Renal cortex interstitium (tissue), 11 donors: Measurements from ENCODE around the gene EPHB3. TPM values are rescaled to one million over a fixed set of nuclear protein-coding genes. Genes with fewer than 3 reads are reported as not detected.

ENCODE experiments used
- DNase-seq, 11 donors: peaks; one replicate each; pipeline ENCODE4 v3.0.0-alpha.2; 2013; ENCODE audit warnings: low read depth in 9 of 11, low spot score in 4 of 11; ENCODE audit errors: extremely low read depth in 1 of 11
- polyA plus RNA-seq, 3 donors: library from polyadenylated mRNA; unstranded; fragments of 120-200 nt; gene quantifications; one replicate each; pipeline ENCODE4 v1.2.1, GENCODE V29; 2013; ENCODE audit not compliant: insufficient read length in 3 of 3

The EPHB3 gene
- polyA plus RNA-seq, 3 donors = 29.0 to 32.7 (median 29.5) TPM

DNA sequence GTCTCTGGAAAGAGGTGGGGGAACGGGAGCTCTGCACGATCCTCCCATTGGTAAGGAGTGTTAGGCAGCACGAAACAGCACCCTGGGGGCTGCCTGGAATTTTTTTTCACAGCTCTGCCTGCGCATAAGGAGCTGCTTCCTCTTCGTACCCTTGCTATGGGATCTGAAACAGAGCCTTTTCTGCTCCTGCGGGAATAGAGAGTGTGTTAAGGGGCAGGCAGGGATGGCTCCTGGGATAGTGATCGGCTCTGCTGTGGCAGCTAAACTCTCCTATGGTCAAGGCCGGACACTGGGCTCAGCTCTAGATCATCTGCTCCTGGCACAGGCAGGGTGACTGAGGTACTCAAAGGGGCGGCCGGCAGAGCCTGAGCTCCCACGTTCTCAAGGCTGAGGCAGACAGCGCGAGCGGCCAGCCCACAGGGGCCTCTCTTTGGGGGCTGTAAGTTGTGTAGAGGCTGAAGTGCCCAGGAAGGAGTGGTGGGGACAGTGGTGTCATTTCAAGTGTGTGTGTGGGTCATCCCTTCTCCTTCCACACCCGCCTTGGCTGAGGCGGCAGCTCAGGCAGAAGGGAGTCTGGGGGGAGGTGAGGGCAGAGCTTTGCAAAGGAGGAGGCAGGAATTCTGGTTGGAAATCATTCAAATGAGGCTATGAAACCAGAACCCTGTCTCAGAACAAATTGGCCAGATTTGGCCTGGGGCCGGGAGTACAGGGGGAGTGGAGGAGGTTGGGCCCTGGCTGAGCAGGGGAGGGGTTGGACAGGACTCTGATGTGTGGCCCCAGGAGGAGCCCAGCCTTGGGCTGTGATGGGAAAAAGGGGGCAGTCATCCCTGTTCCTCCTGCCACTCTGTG is 31.0 kb downstream of the EPHB3 start:
- DNase-seq = peak in 2 of 11 donors; percentile 68 to 76

DNA sequence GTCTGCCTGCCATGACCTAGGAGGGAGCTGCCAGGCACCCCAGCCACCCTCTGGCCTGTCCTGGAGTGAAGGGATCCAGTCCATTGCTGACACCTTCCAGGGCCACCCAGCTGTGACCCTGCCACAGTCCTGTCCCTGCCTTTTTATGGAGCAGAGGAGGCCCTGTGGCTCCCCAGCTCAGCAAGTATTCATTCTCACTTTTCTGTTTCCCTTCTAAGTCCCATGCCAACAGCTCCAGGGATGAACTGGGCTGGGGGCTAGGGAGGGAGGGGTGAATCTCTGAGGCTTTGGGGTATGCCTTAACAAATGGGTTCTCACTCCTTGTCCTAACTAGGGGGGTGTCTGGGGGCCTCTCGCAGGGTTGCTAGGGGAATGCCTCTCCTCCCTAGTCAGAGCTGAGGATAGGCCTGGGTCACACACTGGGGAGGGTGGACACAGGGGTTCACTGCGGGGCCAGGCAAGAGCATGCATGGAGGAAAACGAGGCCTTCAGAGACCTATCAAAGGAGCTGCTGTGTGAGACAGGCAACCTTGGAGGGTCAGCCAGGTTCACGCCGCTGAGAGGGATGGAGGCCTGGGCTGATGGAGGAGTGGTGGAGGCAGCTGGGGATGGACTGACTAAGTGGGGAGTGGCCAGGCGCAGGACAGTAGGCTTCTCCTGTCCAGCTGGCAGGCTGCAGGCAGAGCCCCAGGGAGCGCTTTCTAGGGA is 31.8 kb downstream of the EPHB3 start:
- no peak for DNase-seq

DNA sequence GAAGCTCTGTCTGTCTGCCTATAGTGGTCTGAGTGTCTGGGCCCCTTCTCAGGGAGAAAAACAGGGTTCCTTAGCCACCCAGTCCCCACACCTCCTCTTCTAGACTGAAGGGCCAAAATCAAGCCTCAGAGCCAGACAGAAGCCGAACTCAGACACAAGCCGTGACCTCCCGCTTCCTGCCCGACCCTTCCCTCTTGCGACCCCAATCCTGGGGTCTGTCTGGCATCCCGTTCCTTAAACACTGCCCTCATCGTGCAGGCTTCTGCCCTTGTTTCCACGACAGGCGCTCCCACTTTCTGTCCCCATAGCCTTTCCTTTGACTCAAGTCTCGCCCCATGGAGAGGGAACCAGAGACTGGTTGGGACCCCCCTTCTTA is 32.3 kb downstream of the EPHB3 start:
- DNase-seq = no peak

DNA sequence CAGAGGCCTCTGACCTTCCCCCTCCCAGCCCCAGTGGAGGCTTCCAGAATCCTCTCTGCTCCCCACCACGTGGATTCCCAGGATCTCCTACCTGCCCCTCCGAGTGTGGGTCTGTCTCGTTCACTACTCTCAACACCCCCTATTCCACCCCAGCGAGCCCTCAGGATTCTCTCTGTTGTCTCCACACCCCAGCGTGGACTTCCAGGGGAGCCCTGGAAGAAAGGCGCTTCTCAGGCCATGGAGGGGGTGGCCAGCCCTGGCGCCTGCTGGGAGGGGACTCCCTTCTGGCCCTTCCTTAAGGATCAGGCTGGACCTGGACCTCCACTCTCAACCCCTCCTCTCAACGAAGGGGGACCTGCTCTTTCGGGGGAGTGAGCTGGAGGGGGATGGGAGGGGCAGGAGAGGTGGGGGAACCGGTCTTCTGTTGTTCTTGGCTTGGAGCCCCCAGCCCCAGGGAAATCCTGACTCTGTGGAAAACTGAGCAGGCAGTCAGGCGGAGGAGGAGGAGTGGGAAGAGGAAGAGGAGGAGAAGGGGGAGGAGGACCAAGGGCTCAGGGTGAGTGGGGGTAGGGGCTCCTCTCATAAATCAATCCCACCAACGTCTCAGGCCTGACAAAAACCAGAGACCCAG is 32.9 kb downstream of the EPHB3 start:
- peak in 1 of 11 donors; percentile 50 for DNase-seq

DNA sequence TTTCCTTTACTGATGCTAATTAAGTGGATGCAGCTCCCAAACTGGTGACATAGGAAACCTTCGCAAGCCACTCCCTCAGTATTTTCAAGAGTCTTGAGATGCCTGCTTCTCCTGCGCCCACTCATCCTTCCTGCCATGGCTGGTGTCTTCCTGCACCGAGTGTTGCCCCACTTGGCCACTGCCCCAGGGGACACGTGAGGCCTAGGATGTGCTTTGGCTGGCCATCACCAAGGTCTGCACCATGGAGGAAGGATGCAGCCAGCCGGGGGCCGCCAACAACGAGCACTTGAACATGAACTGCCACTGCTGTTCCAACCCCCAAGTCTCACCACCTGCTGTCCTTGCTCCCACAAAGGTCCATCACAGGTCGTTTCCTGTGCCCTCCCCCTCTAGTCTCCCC is 34.1 kb downstream of the EPHB3 start:
- no peak for DNase-seq

DNA sequence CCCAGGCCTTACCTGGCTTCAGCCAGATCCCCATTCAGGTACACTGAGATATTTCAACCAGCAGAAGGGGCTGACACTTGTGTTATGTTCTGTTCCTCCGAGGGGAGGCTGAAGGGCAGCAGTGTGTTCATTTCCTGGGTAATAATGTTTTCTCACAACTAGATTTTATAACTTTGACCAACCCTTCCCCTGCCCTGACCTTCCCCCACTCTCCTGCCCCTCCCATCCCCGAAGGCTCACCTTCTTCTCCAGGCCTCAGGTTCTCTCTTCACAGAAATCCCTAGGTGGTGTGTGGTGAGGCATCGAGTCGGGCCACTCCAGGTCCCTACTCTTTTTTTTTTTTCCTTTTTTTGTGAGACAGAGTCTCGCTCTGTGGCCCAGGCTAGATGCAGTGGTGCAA is 34.6 kb downstream of the EPHB3 start:
- no peak for DNase-seq

DNA sequence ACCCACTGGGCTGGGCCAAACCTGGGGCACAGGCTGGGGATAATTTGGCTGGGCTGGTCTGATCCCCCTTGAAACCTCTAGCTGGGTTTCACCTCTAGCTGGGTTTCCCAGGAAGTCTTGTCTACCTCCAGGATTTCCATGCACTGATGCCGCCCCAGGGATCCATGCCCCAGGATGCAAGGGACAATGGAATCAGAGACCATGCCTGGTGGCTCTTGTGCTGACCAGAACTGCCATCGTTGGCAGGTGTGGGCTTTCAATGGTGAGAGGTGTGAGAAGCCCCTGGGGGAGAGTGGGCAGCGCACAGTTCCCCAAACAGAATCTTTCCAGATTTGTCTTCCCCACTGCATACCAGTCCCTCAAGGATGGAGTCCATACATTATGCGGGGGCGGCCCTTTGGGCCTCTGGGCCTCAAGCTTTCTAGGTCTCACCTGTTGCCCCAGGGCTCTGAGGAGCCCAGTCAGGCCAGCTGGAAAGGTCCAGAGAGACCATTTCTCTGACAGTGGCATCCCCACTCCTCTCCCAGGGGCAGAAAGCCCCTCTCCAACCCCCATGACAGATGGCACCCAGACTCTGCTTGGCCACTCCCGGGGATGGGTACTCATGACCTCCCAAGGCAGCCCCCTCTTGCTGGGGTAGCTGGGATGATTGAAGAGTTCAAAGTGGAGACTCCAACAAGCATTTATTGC is 35.4 kb downstream of the EPHB3 start:
- DNase-seq = no peak

DNA sequence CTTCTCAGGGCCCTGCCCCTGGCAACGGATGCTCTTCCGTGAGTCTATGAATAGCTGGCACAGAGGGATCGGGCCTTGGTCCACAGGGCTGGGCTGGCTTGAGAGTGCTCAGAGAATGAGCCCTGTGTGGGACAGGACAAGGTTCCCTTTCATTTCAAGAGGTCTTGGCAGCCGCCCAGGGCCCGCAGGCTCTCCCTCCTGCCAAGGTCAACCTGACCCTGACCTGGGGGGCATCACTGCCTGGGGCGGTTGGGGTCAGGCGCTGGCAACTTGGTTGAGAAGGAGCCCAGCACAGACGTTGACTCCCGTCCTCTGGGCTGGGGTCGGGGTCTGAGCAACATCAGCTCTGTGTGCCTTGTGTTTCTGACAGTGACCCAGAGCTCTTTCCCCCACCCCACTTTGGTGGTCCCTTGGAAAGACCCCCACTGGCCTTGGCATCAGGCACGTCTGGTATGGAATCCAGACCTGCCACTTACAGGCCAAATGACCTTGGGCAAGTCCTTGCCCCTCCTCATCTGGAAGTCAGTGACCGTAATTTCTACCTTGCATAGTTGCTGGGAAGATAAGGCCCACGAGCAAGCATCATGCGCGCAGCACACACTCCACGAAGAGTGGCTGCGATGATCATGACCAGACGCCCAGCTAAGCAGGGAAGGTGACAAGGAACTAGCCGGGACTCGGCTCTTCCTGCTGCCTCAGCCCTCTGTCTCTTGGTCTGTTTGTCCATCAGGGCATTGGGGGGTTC is 36.4 kb downstream of the EPHB3 start:
- no peak for DNase-seq

DNA sequence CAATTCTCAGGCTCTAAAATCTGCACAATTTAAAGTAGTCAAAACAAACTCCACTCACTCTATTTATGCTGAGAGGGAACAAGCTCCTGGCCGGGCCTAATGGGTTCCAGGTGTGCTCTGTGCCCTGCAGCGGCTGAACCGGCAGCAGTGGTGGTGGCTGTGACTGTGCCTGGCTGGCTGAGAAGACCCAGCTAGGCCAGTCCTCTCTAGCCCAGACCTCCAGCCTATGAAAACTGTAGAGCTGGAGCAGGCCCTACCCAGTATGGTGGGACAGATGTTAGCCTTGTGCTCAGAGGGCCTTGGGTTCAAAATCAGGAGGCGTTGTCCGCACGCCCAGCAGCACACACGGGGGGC is 37.0 kb downstream of the EPHB3 start:
- DNase-seq = no peak

DNA sequence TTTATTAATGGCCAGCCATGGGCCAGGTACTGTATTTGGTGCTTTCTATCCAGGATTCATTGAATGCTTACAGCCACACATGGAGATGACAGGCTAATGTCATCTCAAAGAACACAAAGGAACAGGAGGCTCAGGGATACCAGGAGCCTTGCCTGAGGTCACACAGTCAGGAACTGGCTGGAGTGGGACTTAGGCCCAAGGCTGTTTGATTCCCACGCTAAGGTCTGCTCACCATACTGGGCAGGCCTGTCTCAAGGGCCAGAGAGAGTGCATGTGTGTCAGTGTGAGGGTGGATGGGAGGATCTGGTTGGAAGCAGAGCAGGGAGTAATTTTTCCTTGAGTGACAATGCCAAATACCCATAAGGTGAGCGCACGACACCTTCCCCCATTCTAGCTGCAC is 37.6 kb downstream of the EPHB3 start:
- DNase-seq = no peak

DNA sequence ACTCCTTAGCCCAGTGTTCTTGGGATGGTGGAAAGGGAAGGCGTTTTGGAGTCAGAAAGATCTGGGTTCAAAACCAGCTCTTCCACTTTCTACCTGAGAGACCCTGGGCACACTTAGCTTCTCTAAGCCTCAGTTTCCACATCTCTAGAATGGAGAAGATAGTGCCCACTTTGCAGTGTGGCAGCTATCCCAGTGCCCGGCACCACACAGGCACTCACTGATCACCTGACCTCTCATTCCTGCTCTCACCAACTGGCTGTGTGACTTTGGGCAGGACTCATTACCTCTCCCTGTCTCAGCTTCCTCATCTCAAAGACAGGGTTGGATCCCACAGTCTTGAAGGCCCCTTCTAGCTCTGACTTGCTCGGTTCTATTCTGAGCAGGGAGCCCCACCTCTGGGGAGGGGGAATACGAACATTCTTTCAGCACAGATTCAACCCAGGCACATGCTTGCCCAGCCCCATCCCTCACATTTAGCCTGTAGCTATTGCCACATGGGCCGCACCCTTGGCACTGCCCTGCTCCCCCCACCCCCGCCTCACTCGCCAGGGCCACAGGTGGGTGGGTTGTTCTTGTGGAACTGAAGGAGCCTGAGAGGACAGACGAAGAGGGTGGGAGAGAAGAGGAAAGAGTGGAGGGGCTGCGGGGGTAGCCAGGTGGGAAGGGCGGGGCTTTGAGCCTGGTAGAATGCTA is 39.2 kb downstream of the EPHB3 start:
- no peak for DNase-seq

DNA sequence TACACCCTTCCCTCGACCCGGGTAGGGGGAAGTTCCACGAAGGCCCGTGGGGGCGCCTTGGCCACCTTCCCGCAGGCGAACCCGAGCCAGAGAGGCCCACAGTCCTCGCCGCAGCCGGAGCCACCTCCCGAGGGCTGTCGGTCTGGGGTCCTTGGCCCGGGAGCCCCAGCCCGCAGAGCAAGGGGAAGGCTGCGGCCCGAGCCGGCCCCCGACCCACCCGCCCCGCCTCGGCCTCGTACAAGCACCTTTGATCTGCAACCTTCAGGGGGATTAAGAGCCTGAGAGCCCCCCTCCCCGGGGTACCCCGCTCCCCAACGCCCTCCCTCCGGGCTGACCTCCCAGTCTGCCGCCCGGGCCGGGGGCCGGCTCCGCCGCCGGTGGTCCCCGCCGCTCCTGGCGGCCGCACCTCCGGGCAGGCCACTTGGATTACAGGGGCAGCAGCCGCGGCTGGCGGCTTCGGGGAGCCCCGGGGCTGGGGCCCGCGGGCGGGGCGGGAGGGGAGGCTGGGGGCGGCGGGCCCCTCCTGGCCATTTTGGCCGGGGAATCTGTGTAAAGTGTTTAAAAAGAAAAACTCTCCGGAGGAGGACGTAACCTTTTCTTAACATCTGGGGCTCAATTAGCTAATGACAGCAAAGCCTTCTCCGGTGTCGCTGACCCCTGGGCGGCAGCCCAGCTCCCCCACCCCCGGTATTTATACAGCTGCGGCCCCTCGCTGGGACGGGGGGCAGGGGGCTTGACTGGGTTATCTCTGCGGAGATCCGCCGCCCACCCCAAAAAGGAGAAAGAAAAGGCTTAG is 40.2 kb downstream of the EPHB3 start:
- no peak for DNase-seq

DNA sequence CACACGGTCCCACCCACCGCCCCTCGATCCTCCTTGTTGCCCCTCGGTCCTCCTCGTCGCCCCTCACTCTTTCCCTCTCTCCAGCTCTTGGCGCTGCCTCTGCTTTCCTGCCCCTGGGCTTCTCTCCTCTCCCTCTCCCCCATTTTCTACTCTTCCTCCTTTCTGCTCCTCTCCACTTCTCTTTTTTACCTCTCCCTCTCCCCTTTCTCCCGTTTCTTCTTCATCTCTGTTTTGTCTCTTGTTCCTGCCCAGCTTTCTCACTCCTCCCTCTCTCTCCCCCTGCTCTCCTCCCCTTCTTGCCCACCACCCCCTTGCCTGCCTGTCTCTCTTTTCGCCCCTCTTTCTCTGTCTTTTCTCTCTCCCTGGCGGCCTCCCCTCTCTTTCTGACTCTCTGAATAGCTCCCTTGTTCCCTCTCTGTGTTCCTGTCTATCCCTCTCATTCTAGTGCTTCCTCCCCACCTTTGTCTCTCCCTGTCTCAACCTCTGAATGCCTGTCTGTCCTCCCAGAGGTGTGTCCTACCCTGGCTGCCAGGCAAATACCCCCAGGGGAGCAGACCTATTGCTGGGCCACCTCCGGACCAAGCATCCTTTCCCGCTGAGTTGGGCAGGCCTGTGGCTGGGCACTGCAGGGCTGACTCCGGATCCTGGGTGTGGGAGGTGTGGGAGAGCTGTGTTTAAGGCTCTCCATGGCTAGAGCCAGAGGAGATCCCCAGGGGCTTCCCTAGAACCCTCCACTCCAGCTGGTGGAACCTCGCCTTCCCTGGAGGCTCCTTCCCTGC is 41.0 kb downstream of the EPHB3 start:
- no peak for DNase-seq

DNA sequence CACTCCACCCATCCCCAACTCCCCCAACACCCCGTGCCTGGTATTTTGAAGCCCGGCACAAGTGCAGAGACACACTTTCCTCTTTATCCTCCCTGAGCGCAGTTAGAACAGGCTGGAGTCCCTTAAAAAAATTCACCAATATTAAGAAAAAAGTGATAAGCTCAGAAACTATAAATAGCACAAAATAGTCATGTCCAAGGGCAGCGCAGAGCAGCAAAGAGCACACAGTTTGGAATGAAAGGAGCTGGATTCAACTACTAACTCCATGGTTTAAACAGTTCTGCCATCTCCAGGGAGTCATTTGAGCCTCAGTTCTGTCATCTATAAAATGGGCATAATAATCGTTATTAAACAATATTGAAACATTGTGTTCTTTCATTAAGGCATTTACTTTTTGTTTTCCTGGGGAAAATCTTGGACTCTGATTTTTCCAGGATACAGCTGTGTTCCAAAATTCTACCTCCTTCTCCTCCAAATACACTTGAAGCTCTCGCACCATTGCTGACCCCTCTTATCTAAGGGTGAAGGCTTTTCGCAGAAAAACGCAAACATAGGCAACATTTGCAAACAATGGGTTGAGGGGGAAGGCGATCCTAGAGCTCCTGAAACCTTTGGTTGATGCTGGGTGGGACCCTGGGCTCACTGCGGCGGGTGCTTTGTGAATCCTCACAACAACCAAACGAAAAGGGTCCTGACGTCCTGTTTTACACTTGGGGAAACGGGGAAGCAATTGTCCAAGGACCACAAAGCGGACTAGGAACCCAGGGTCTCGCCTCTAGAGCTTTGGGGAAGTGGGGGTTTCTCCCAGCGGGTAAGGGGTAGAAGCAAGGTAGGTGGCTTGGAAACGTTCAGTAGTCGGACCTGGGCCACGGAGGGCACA is 41.8 kb downstream of the EPHB3 start:
- DNase-seq = no peak

DNA sequence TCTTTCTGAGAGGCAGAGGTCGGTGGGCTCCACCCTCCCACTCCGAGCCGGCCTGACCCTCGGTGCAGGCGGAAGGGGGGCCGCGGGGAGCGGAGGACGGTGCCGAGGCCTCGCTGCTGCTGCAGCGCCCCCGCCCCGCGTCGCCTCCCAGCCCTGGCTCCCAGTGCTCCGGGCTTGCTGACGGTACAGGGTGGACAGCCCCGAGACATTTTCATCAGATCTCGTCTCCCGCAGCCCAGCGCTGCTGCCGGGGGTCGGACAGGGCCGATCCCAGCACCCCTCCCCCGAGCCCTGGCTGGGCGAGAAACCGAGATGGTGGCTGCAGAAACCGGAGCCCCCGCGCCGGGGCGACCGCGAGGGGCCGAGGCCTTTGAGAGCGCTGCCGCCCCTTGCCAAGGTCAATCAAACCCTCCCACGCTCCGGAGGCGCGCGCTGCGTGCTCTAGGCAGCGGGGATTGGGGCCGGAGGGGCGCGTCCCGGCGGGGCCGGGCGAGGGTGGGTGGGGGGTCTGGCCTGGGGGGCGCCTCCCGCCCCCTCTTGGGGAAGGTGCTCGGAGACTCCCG is 42.5 kb downstream of the EPHB3 start:
- peak in 1 of 11 donors; percentile 55 for DNase-seq
